Testis (tissue), 3 donors: Measurements from ENCODE around the gene INPP5B. TPM values are rescaled to one million over a fixed set of nuclear protein-coding genes. Genes with fewer than 3 reads are reported as not detected.

Source experiments
- DNase-seq: peaks from one replicate; pipeline ENCODE4 v3.0.0-alpha.2; 2019
- H3K27ac ChIP-seq, 2 donors: fragments of 200-600 bp; sonication (generic); one replicate each; pipeline ENCODE4 v1.5.1; 2019
- H3K27me3 ChIP-seq: fragments of 200-600 bp; sonication (generic); one replicate; pipeline ENCODE4 v1.5.1; 2019
- H3K36me3 ChIP-seq: fragments of 200-600 bp; sonication (generic); one replicate; pipeline ENCODE4 v1.5.1; 2017; ENCODE audit warnings: low read depth; ENCODE audit errors: missing control alignments
- H3K4me1 ChIP-seq: fragments of 200-600 bp; sonication (generic); one replicate; pipeline ENCODE4 v1.5.1; 2019
- H3K4me3 ChIP-seq, 2 donors: fragments of 200-600 bp; sonication (generic); one replicate each; pipeline ENCODE4 v1.5.1; 2017 to 2019
- H3K9me3 ChIP-seq: fragments of 200-600 bp; sonication (generic); one replicate; pipeline ENCODE4 v1.5.1; 2017
- POLR2A ChIP-seq: fragments of 450-650 bp; IDR thresholded peaks from one replicate; pipeline ENCODE4 v1.6.1; 2017; ENCODE audit warnings: antibody characterized with exemption, mild to moderate bottlenecking, moderate library complexity
- WGBS, 2 donors: methylation state at CpG; one replicate each; pipeline ENCODE4 v1.1.5; 2018; 5-methylcytosine and 5-hydroxymethylcytosine counted together
- intact Hi-C: fragments of 100-400 bp; cut with DNase I; formaldehyde crosslinking; loops from one replicate; pipeline ENCODE4 v1.15.1; 2023; ENCODE audit warnings: low total_unique reads
- polyA plus RNA-seq: library from polyadenylated mRNA; stranded (reverse); fragments of 350-450 nt; fragmentation: Illumina TruSeq; extraction: RNeasy Lipid Tissue Mini Kit (QIAGEN cat#74804); gene quantifications from one replicate; pipeline ENCODE4 v1.2.3, GENCODE V29; 2014; ENCODE audit warnings: low read depth, low replicate concordance; ENCODE audit not compliant: insufficient read depth
- small RNA-seq, 2 donors: library from RNA; depleted of rRNA; stranded (forward); fragments of <200 nt; gene quantifications; one replicate each; pipeline ENCODE3, GENCODE V24; 2016
- total RNA-seq, 2 donors: library from RNA; depleted of rRNA; stranded (reverse); fragments of >200 nt; gene quantifications; one replicate each; pipeline ENCODE4 v1.2.3, GENCODE V29; 2016
- TF ChIP-seq, protein P1 (sequence below), 3 experiments: fragments of 450-650 bp in 2 of 3; fragments of 200-600 bp in 1 of 3; sonication (generic) in 1 of 3; IDR thresholded peaks; one replicate each; pipeline ENCODE4 v1.5.1; 2016 to 2019; ENCODE audit warnings: antibody characterized with exemption in 3 of 3, mild to moderate bottlenecking in 2 of 3, moderate library complexity in 1 of 3

INPP5B gene
- total and polyA plus RNA-seq, 3 donors from 2014 or later = 15.3 to 31.6 (median 24.1) TPM

DNA sequence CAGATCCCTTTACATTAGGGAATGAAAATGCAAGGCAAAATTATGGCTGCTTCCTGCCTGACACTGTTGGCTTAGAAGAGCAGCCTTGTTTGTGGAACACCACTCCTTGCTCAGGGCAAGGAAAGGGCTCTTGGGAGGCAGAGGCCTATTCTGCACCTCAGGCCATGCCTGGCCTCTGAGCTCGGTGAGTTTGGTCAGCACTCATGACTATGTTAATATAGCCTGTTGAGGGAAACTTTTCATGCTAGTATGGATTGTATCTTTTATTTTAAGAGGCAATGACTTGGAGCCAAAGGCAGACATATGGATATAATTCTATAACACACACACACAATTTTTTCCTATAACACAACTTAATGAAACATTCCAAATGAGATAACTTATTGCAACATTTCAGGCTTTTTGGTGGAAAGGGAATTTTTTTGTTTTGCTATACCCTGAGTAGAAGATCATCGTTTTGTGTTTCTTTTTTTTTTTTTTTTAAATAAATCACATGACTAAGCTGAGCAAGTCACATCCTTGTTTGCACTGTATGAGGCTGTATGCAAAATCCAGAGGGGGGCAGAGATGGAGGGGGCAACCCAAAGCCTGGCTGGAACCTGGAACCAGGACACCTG is 133.2 kb downstream of the INPP5B start:
- WGBS, 2 donors = 72 to 83% methylated on average over 2 of the region's 2 CpGs
- no peaks in the 10 kb centered on the region for H3K9me3 ChIP-seq
- no peak for TF ChIP-seq POLR2A
- TF ChIP-seq, protein P1, sequence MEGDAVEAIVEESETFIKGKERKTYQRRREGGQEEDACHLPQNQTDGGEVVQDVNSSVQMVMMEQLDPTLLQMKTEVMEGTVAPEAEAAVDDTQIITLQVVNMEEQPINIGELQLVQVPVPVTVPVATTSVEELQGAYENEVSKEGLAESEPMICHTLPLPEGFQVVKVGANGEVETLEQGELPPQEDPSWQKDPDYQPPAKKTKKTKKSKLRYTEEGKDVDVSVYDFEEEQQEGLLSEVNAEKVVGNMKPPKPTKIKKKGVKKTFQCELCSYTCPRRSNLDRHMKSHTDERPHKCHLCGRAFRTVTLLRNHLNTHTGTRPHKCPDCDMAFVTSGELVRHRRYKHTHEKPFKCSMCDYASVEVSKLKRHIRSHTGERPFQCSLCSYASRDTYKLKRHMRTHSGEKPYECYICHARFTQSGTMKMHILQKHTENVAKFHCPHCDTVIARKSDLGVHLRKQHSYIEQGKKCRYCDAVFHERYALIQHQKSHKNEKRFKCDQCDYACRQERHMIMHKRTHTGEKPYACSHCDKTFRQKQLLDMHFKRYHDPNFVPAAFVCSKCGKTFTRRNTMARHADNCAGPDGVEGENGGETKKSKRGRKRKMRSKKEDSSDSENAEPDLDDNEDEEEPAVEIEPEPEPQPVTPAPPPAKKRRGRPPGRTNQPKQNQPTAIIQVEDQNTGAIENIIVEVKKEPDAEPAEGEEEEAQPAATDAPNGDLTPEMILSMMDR (IDR thresholded peaks at IDR 0.05) = no peak
- intact Hi-C loops = no loop called here
- no peaks in the 10 kb centered on the region for H3K36me3 ChIP-seq
- H3K4me3 ChIP-seq = no peak overlapping the region
- no peaks in the 10 kb centered on the region for H3K27me3 ChIP-seq
- H3K4me1 ChIP-seq = peaks cover 27% of the 10 kb centered on the region
- DNase-seq = no peak
- no peak overlapping the region for H3K27ac ChIP-seq

DNA sequence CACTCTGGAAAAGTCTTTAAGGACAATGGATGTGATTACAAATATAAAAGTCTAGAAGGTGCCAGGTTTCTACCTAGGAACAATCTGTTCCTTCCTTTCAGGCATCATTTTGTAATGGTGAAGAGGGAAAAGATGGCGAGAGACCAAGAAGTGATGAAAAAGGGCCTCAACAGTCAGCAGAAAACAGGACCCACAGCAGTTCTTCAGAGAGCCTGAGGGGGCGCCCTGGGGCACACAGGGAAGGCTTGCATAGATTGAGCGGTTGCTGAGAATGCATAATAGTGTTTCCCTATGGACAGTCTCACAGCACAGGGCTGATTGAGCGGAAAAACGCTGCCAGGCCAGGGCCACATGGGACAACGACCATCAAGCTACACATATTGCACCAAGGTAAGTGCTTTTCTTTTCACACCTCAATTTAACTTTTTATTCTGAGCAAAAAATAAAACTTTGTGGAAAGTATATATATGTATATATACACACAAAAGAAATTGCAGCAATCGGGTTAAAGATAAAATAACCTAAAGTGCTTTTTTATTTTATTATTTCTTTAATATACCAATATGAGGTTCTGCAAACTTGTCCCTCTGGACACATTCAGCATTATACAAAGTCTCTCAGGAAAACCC is 135.7 kb downstream of the INPP5B start:
- no peak for TF ChIP-seq POLR2A
- TF ChIP-seq, protein P1 (IDR thresholded peaks at IDR 0.05) = peak; percentile 41 to 73 (median 48)
- no peak overlapping the region for H3K27ac ChIP-seq
- 33 to 43% methylated on average over 7 of the region's 7 CpGs for WGBS, 2 donors
- no peak overlapping the region for H3K4me3 ChIP-seq
- H3K27me3 ChIP-seq = no peaks in the 10 kb centered on the region
- peak; percentile 78 for DNase-seq
- intact Hi-C loops = no loop called here
- no peaks in the 10 kb centered on the region for H3K9me3 ChIP-seq
- H3K36me3 ChIP-seq = no peaks in the 10 kb centered on the region
- peaks cover 32% of the 10 kb centered on the region for H3K4me1 ChIP-seq

Small RNA genes within 50 kb of the gene (small RNA-seq; reads per million reads assigned to genes)
- gene RF00017 (0 reads per million in 2 donors), gene RF00092 (0 reads per million in 2 donors), gene RNU6-510P (0 reads per million in 2 donors), gene RNU6-584P (0 reads per million in 2 donors)

Other genes starting within 250 kb of the INPP5B start
- 10 to 100 TPM; 55.3 to 71.7 TPM for gene EPHA10, start 181.9 kb downstream of the INPP5B start, total RNA-seq
- 64.2 TPM for gene EPHA10, start 181.9 kb downstream of the INPP5B start, polyA plus RNA-seq
- 10 to 100 TPM in 1 of 2 donors, 1 to 10 TPM in 1; 7.9 to 11.0 TPM for gene MANEAL, start 153.2 kb downstream of the INPP5B start, total RNA-seq
- gene MANEAL, start 153.2 kb downstream of the INPP5B start, polyA plus RNA-seq = 6.9 TPM
- gene C1orf122, start 139.3 kb downstream of the INPP5B start, total RNA-seq = 100 to 1,000 TPM; 147 to 188 TPM
- gene C1orf122, start 139.3 kb downstream of the INPP5B start, polyA plus RNA-seq = 48.1 TPM
- 10 to 100 TPM; 42.8 to 46.7 TPM for gene YRDC, start 138.8 kb downstream of the INPP5B start, total RNA-seq
- gene YRDC, start 138.8 kb downstream of the INPP5B start, polyA plus RNA-seq = 39.7 TPM
- 10 to 100 TPM; 12.8 to 16.8 TPM for gene MTF1, start 87.5 kb downstream of the INPP5B start, total RNA-seq
- 35.9 TPM for gene MTF1, start 87.5 kb downstream of the INPP5B start, polyA plus RNA-seq
- 10 to 100 TPM; 59.3 to 74.6 TPM for gene SF3A3, start 43.0 kb upstream of the INPP5B start, total RNA-seq
- gene SF3A3, start 43.0 kb upstream of the INPP5B start, polyA plus RNA-seq = 87.5 TPM
- gene FHL3, start 58.5 kb upstream of the INPP5B start, total RNA-seq = 10 to 100 TPM; 21.3 to 28.7 TPM
- gene FHL3, start 58.5 kb upstream of the INPP5B start, polyA plus RNA-seq = 20.7 TPM
- 10 to 100 TPM; 35.6 to 42.4 TPM for gene UTP11, start 65.7 kb upstream of the INPP5B start, total RNA-seq
- 43.3 TPM for gene UTP11, start 65.7 kb upstream of the INPP5B start, polyA plus RNA-seq
- 1 to 10 TPM; 6.0 to 6.8 TPM for gene POU3F1, start 99.7 kb upstream of the INPP5B start, total RNA-seq
- 1.6 TPM for gene POU3F1, start 99.7 kb upstream of the INPP5B start, polyA plus RNA-seq